ENCODE results near the gene ASMT. TPM values are rescaled to one million over a fixed set of nuclear protein-coding genes. Genes with fewer than 3 reads are reported as not detected.
"Not testable (repeated sequence)": the region's sequence is repeated elsewhere in the genome, so short reads cannot be mapped to it uniquely, and the experiment has no call there.

The ASMT gene
- total RNA-seq, 1 donor from 2014 or later = not detected

DNA sequence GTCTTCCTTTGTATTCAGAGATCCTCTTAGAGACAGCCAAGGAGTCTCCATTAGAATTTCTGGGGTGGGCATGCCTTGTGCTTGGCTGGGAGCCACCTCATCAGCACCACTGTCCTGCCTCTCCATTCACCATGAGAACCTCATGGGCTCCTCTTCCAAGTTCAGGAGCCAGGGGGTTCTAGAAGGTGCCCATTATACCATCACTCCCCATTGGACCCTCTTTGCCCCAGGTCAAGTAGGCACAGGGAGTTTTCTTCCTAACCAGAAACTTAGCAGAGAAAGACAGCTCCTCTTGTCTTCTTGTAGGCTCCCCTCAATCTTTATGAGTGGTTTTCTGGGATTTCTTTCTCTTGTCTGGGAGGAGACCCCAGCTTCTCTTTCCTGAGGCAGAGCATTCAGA lies 31.1 kb downstream of the ASMT start:
- DNase-seq (ENCODE audit: extremely low read depth, low read depth, low spot score) = no peak

DNA sequence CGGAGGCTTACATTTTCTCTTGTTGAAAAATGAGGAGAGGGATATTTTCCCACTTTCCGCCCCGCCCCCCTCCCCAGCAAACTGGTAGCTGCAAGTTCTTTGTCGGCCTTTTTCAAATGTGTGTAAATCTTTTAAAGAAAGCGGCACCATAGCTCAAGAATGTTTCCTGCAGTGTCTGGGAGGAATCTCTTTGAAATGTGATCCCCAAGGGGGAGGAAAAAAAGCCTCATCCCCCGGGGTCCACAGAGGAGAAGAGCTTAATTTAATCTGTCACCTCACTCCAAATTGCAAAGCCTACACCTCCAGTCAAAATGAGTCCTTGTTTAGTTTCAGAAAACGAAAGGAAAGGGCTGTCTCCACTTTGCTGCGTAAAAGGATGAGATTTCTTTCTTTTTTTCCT lies 34.8 kb downstream of the ASMT start:
- no peak for DNase-seq (ENCODE audit: extremely low read depth, low read depth, low spot score)

DNA sequence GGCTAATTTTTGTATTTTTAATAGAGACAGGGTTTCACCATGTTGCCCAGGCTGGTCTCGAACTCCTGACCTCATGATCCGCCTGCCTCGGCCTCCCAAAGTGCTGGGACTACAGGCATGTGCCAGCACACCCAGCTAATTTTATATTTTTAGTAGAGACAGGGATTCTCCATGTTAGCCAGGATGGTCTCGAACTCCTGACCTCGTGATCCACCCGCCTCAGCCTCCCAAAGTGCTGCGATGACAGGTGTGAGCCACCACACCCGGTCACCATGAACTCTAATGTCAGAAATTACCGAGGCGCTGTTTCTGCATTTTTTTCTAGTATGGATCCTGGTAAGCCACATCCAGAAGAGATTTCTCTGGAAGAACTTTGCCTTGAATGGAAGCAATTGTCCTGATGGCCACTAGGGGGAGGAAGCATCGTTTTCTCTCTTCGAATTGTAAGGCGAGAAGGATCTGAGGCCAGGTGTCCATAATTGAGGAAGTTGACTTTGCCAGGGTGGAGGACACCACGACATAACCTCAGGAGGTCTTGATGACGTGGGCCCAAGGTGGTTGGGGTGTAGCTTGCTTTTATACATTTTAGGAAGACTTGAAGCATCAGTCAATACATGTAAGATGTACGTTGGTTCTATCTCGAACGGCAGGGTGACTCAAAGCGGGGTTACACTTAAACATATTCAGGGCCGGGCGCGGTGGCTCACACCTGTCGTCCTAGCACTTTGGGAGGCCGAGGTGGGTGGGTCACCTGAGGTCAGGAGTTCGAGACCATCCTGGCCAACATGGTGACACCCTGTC lies 37.4 kb downstream of the ASMT start:
- DNase-seq (ENCODE audit: extremely low read depth, low read depth, low spot score) = not testable (repeated sequence)

DNA sequence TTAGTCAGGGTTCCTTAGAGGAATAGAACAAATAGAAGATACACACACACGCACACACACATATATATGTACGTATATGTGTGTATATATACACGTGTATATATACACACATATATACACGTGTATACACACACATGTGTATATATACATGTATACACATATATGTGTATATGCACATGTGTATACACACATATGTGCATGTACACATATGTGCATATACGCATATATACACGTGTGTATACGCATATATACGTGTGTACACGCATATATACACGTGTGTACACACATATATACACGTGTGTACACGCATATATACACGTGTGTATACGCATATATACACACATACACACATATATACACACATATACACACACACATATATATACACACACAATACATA lies 41.5 kb downstream of the ASMT start:
- DNase-seq (ENCODE audit: extremely low read depth, low read depth, low spot score) = no peak

DNA sequence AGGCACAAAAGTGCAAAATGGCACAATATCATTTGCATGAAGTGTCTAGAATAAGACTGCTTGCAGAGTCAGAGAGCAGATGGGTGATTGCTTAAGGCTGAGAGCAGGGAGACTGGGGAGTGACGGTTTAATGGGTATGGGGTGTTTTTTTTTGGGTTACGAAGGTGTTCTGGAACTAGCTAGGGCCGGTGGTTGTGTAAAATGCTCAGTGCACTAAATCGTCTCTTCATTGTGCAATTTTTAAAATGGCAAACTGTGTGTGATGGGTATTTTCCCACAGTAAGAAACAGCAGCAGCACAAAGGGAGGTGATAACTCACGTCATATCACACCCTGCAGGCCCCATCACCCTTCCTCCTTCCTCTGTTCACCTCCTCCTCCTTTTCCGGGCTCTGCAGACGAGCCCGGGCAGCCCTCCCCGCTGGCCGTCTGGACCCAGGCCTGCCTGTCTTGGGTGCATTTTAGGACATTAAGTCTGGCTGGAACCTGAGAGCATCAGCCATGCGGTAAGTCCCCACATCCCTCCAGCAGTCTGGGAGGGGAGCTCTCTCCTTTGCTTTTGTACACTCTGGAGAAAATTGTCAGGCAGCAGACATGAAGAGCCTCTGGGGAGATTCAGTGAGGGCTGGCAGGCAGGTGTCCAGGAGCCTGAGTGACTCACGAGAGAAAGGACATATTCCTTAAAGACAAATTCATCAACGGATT lies 42.7 kb downstream of the ASMT start:
- no peak for DNase-seq (ENCODE audit: extremely low read depth, low read depth, low spot score)

DNA sequence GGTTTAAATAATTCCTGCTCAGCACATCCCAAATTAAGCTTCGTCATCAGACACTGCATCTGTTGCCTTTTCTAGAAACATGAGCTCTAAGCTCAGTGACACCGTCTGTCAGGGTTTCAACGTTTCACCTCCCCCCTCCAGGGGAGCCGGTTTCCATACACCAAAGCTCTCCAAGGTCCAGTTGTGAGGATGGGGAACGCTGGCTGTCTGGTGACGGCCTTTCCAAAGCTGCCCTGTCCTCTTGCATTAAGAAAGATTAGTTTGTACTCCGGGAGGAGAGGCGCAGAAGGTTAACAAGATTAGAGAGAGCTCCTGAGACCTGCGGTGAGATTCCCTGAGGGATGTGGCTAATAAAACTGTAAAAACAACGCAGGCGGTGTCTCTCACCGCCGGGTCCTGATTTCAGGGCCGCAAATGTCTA lies 43.2 kb downstream of the ASMT start:
- no peak for DNase-seq (ENCODE audit: extremely low read depth, low read depth, low spot score)

DNA sequence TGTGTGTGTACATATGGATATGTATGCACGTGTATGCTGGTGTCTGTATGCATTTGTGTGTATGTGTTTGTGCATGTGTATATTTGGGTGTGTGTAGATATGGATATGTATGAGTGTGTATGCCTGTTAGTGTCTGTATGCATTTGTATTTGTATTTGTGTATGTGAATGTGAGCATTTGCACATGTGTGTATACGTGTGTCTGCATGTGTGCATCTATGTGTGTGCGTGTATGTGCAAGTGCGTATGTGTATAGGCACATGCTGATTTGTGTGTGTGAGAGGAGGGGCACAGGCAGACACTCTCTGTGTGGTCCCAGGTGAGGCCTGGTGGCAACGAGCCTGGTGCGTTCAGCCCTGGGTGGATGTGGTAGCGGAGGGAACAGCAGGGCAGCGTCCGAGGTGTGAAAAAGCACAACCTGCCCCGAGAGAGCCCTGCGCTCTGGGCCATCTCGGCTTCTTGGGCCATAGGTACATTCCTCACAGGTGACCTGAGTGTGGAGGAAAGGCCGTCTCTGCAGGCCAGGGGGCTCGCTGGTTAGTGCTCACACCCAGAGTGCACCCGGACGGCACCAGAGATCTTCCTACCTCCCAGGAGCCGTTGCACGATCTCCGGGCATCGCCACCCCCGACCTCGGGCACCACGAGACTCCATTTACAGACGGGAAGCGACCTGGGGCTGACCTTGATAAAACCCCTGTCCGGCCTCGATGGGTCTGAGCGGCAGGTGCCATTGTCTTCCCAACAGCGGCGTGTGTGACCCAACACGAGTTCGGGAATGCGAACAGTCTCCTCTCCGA lies 45.0 kb downstream of the ASMT start:
- no peak for DNase-seq (ENCODE audit: extremely low read depth, low read depth, low spot score)

DNA sequence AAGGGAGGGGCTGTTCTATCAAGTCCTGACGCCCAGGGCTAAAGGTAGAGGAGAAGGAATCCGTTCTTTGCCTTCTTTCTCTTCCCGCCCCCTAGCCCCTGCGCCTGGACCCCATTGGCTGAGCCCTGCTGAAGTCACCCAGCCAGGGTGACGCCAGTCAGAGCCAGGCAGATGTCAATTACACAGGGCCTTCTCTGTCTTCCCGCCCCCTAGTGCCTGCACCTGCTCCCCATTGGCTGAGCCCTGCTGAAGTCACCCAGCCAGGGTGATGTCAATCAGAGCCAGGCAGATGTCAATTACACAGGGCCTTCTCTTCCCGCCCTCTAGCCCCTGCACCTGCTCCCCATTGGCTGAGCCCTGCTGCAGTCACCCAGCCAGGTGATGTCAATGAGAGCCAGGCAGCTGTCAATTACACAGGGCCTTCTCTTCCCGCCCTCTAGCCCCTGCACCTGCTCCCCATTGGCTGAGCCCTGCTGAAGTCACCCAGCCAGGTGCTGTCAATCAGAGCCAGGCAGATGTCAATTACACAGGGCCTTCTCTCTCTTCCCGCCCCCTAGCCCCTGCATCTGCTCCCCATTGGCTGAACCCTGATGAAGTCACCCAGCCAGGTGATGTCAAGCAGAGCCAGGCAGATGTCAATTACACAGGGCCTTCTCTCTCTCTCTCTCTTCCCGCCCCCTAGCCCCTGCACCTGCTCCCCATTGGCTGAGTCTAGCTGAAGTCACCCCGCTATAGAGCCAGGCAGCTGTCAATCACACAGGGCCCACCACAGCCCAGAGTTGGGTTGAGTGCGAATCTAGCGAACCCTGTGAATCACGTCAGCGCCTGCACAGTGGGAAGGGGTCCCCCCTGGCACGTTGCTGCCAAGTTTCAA lies 46.4 kb downstream of the ASMT start:
- DNase-seq (ENCODE audit: extremely low read depth, low read depth, low spot score) = no peak

DNA sequence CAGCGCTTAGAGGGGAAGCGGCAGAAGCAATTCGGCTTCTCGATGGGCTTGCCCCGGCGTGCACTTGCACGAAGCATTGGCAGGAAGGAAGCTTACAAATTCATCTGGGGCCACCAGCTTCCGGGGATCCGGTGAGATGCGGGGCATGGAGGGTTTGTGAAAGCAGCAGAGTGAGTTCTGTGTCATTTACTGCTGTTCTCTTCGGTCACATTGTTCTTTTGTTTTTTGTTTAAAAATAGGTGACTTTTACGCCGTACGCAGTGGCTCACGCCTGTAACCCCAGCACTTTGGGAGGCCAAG lies 47.0 kb downstream of the ASMT start:
- no peak for DNase-seq (ENCODE audit: extremely low read depth, low read depth, low spot score)

DNA sequence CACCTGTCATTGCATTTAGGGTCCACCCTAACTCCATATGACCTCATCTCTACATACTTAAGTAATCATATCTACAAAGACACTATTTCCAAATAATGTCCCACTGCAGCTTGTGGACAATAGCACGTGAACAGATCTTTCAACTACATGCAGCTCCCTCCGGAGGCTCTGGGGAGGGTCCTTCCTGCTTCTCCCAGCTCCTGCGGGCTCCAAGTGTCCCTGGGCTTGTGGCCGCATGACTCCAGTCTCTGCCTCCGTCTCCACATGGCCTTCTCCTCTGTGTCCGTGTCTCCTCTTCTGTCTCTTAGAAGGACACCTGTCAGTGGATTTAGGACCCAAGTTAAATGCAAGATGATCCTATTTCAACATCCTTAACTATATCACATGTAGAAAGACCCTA lies 52.7 kb downstream of the ASMT start:
- no peak for DNase-seq (ENCODE audit: extremely low read depth, low read depth, low spot score)

DNA sequence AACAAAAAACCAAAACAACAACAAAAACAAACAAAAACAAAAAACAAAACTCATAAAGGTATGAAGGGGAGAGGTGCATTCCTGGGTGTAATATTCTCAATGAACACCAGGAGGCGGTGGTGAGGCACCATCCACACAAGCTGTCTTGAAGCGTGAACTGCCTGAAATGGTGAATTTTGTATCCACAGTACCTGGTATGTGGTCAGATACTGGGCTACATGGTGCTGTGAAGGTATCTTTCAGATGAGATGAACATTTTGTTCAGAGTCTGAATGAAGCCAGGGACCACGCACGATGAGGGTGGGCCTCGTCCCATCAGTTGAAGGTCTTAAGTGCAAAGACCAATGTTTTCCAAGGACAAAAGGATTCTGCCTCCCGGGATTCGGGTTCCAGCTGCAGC lies 58.5 kb downstream of the ASMT start:
- no peak for DNase-seq (ENCODE audit: extremely low read depth, low read depth, low spot score)

DNA sequence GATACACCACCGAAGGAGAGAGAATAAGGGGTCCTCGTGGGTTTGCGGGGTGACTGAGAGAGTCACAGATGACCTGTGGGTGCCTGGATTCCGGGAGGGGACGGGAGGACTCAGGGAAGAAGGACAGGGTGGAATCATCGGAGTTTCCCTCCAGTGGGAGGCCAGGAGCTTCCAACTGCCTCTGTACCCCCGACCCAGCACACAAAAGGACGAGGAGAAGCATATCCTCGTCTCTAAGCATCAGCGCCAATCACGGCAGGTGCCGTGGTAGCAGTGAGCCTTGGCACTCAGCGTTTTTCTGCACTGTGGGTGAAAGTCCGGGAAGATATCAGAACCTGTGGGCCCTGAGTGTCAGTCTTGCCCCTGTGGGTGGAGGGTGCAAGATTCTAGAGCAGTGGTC lies 62.0 kb downstream of the ASMT start:
- DNase-seq (ENCODE audit: extremely low read depth, low read depth, low spot score) = no peak

DNA sequence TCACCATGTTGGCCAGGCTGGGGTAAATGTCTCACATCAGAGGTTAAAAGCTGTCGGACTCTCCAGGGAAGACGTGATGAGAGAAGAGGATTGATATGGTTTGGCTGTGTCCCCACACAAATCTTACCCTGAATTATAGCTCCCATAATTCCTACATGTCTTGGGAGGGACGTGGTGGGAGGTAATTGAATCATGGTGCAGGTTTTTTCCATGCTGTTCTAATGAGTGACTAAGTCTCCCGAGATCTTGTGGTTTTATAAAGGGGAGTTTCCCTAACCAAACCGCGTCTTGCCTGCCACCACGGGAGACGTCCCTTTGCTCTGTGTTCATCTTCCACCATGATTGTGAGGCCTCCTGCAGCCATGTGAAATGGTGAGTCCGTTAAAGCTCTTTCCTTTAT lies 64.4 kb downstream of the ASMT start:
- no peak for DNase-seq (ENCODE audit: extremely low read depth, low read depth, low spot score)

DNA sequence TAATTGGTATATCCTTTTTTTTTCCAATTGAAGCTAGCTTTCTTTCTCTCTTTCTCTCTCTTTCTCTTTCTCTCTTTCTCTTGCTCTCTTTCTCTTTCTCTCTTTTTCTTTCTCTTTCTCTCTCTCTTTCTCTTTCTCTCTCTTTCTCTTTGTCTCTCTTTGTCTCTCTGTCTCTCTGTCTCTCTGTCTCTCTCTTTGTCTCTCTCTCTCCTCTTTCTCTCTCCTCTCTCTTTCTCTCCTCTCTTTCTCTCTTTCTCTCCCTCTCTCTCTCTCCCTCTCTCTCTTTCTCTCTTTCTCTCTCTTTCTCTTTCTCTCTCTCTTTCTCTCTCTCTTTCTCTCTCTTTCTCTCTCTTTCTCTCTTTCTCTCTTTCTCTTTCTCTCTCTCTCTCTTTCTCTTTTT lies 66.6 kb downstream of the ASMT start:
- no peak for DNase-seq (ENCODE audit: extremely low read depth, low read depth, low spot score)

DNA sequence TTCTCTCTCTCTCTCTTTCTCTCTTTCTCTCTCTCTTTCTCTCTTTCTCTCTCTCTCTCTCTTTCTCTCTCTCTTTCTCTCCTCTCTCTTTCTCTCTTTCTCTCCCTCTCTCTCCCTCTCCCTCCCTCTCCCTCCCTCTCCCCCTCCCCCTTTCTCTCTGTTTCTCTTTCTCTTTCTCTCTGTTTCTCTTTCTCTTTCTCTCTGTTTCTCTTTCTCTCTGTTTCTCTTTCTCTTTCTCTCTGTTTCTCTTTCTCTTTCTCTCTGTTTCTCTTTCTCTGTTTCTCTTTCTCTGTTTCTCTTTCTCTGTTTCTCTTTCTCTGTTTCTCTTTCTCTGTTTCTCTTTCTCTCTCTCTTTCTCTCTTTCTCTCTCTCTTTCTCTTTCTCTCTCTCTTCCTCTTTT lies 67.0 kb downstream of the ASMT start:
- DNase-seq (ENCODE audit: extremely low read depth, low read depth, low spot score) = not testable (repeated sequence)

DNA sequence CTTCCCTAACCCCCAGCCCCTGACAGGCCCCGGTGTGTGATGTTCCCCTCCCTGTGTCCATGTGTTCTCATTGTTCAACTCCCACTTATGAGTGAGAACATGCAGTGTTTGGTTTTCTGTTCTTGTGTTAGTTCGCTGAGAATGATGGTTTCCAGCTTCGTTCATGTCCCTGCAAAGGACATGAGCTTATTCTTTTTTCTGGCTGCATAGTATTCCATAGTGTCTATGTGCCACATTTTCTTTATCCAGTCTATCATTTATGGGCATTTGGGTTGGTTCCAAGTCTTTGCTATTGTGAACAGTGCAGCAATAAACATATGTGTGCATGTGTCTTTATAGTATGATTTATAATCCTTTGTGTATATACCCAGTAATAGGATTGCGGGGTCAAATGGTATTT lies 67.6 kb downstream of the ASMT start:
- DNase-seq (ENCODE audit: extremely low read depth, low read depth, low spot score) = not testable (repeated sequence)

DNA sequence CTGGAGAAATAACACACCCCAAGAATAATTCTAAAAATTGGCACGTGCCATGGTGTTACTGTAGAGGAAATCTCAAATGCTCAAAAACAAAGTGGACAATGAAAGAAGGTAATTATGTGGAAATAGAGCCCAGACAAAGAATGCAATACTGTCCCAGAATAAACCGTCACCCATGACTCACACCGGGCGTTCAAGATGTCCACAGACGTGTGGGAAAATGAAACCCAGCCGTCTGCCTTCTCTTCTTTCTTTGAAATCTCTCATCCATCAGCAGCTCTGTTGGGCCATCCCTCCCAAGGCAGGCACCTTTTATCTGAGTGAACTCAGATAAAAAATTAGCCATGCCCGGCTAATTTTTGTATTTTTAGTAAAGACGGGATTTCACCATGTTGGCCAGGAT lies 70.0 kb downstream of the ASMT start:
- DNase-seq (ENCODE audit: extremely low read depth, low read depth, low spot score) = not testable (repeated sequence)

DNA sequence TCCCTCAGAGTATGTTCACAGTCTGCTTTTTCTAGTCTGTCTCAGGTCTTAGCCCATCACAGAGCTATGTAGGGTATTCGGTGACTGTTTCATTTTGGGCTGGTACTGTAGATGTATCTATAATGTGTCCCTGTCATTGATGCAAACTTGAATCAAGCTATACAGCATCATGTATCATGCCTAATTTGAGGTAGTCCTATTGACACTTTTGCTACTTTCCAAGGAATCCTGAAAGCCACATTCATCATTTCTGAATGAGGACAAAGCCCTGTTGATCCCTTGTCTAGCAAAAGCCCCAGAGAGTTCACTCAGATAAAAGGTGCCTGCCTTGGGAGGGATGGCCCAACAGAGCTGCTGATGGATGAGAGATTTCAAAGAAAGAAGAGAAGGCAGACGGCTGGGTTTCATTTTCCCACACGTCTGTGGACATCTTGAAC lies 70.6 kb downstream of the ASMT start:
- not testable (repeated sequence) for DNase-seq (ENCODE audit: extremely low read depth, low read depth, low spot score)

DNA sequence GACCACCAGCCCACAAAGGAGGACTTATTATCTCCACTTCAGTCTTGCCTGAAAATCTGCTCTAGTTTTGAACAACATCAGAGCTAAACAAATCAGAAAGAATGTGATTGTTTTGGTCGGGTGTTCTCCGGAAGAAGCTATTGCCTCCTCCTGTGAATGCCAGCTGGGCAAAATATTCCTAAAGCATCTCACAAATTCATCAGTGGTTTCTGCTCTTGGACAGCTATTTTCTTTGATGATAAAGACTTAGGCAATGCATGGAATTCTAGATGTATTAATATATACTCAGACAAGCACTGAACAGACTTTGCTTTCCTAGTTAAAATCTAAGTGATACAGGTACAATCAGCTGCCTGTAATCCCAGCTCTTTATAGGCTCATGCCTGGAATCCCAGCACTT lies 71.8 kb downstream of the ASMT start:
- DNase-seq (ENCODE audit: extremely low read depth, low read depth, low spot score) = no peak

All from glomerular endothelial cell (primary cell).